HEK293 (cell line): ENCODE measurements around the gene FOXRED1.

Source experiments
- BCL11A ChIP-seq: fragments of 450-650 bp; formaldehyde crosslinking; IDR thresholded peaks from 2 replicates; pipeline ENCODE4 v1.5.1; 2016; ENCODE audit warnings: low read depth, missing biosample characterization, missing genetic modification characterization
- BCL11B ChIP-seq: fragments of 450-650 bp; formaldehyde crosslinking; IDR thresholded peaks from 2 replicates; pipeline ENCODE4 v1.5.1; 2016; ENCODE audit warnings: low read depth, missing biosample characterization, missing genetic modification characterization
- ELK4 ChIP-seq: IDR thresholded peaks from 2 replicates; pipeline ENCODE4 v1.6.1; 2011; ENCODE audit warnings: mild to moderate bottlenecking, low read depth, low read length, borderline replicate concordance
- KLF16 ChIP-seq: fragments of 450-650 bp; formaldehyde crosslinking; IDR thresholded peaks from 2 replicates; pipeline ENCODE4 v1.5.1; 2017; ENCODE audit warnings: missing biosample characterization, missing genetic modification characterization
- MZF1 ChIP-seq: fragments of 450-650 bp; formaldehyde crosslinking; IDR thresholded peaks from 2 replicates; pipeline ENCODE4 v1.5.1; 2017; ENCODE audit warnings: missing biosample characterization, missing genetic modification characterization, borderline replicate concordance
- PATZ1 ChIP-seq: fragments of 450-650 bp; formaldehyde crosslinking; IDR thresholded peaks from 2 replicates; pipeline ENCODE4 v1.5.1; 2016; ENCODE audit warnings: missing biosample characterization, missing genetic modification characterization
- REPIN1 ChIP-seq: fragments of 450-650 bp; formaldehyde crosslinking; IDR thresholded peaks from 2 replicates; pipeline ENCODE4 v1.5.1; 2017; ENCODE audit warnings: missing biosample characterization, missing genetic modification characterization, low read depth
- SCRT1 ChIP-seq: fragments of 450-650 bp; formaldehyde crosslinking; IDR thresholded peaks from 2 replicates; pipeline ENCODE4 v1.5.1; 2016; ENCODE audit warnings: missing biosample characterization, missing genetic modification characterization, borderline replicate concordance
- SP3 ChIP-seq: fragments of 450-650 bp; formaldehyde crosslinking; IDR thresholded peaks from 2 replicates; pipeline ENCODE4 v1.5.1; 2016; ENCODE audit warnings: missing biosample characterization, missing genetic modification characterization
- YY2 ChIP-seq: fragments of 450-650 bp; formaldehyde crosslinking; IDR thresholded peaks from 2 replicates; pipeline ENCODE4 v1.5.1; 2016; ENCODE audit warnings: missing biosample characterization, missing genetic modification characterization
- ZBTB11 ChIP-seq: fragments of 450-650 bp; formaldehyde crosslinking; conservative IDR thresholded peaks from 2 replicates; pipeline ENCODE4 v1.5.1; 2016; ENCODE audit warnings: low read depth, missing biosample characterization, missing genetic modification characterization
- ZBTB26 ChIP-seq: fragments of 450-650 bp; formaldehyde crosslinking; optimal IDR thresholded peaks from 2 replicates; pipeline ENCODE3; 2016; ENCODE audit warnings: missing biosample characterization, mild to moderate bottlenecking, missing genetic modification characterization
- ZBTB7A ChIP-seq: fragments of 450-650 bp; formaldehyde crosslinking; IDR thresholded peaks from 2 replicates; pipeline ENCODE4 v1.5.1; 2016; ENCODE audit warnings: low read depth, missing biosample characterization, missing genetic modification characterization
- ZNF121 ChIP-seq: fragments of 450-650 bp; formaldehyde crosslinking; IDR thresholded peaks from 2 replicates; pipeline ENCODE4 v1.5.1; 2016; ENCODE audit warnings: missing biosample characterization, missing genetic modification characterization
- ZNF211 ChIP-seq: fragments of 450-650 bp; formaldehyde crosslinking; IDR thresholded peaks from 2 replicates; pipeline ENCODE4 v1.5.1; 2016; ENCODE audit warnings: low read depth, missing biosample characterization, missing genetic modification characterization
- ZNF341 ChIP-seq: fragments of 450-650 bp; formaldehyde crosslinking; IDR thresholded peaks from 2 replicates; pipeline ENCODE4; 2016; ENCODE audit warnings: low read depth, missing biosample characterization, missing genetic modification characterization
- ZNF391 ChIP-seq: fragments of 450-650 bp; formaldehyde crosslinking; IDR thresholded peaks from 2 replicates; pipeline ENCODE4 v1.5.1; 2016; ENCODE audit warnings: low read depth, missing biosample characterization, missing genetic modification characterization, borderline replicate concordance
- ZNF394 ChIP-seq: fragments of 450-650 bp; formaldehyde crosslinking; IDR thresholded peaks from 2 replicates; pipeline ENCODE4 v1.5.1; 2016; ENCODE audit warnings: missing biosample characterization, missing genetic modification characterization, mild to moderate bottlenecking, moderate library complexity, borderline replicate concordance
- ZNF416 ChIP-seq: fragments of 450-650 bp; formaldehyde crosslinking; IDR thresholded peaks from 2 replicates; pipeline ENCODE4 v1.5.1; 2016; ENCODE audit warnings: missing biosample characterization, missing genetic modification characterization
- ZNF510 ChIP-seq: fragments of 450-650 bp; formaldehyde crosslinking; IDR thresholded peaks from 2 replicates; pipeline ENCODE4 v1.5.1; 2018; ENCODE audit warnings: mild to moderate bottlenecking, missing genetic modification characterization, missing biosample characterization; ENCODE audit not compliant: insufficient replicate concordance
- ZNF548 ChIP-seq: fragments of 450-650 bp; formaldehyde crosslinking; IDR thresholded peaks from 2 replicates; pipeline ENCODE4 v1.5.1; 2016; ENCODE audit warnings: missing biosample characterization, missing genetic modification characterization
- ZNF596 ChIP-seq: fragments of 450-650 bp; IDR thresholded peaks from 2 replicates; pipeline ENCODE4 v1.5.0; 2018; ENCODE audit warnings: missing biosample characterization, mild to moderate bottlenecking, missing genetic modification characterization, moderate library complexity
- ZNF670 ChIP-seq: fragments of 450-650 bp; formaldehyde crosslinking; IDR thresholded peaks from 2 replicates; pipeline ENCODE4 v1.5.1; 2016; ENCODE audit warnings: missing biosample characterization, missing genetic modification characterization, low read depth
- ZNF792 ChIP-seq: fragments of 450-650 bp; formaldehyde crosslinking; IDR thresholded peaks from 2 replicates; pipeline ENCODE4 v1.5.1; 2016; ENCODE audit warnings: missing biosample characterization, missing genetic modification characterization
- ZNF843 ChIP-seq: fragments of 450-650 bp; formaldehyde crosslinking; IDR thresholded peaks from 2 replicates; pipeline ENCODE4 v1.5.1; 2016; ENCODE audit warnings: missing biosample characterization, missing genetic modification characterization
- TF ChIP-seq, protein P1 (sequence below): fragments of 450-650 bp; formaldehyde crosslinking; IDR thresholded peaks from 2 replicates; pipeline ENCODE4 v1.5.1; 2017; ENCODE audit warnings: missing biosample characterization, missing genetic modification characterization
- TF ChIP-seq, protein P2 (sequence below): fragments of 450-650 bp; formaldehyde crosslinking; IDR thresholded peaks from 2 replicates; pipeline ENCODE4 v1.5.1; 2016; ENCODE audit warnings: missing biosample characterization, missing genetic modification characterization

Gene FOXRED1

GRCh38 chr11:126303623-126304456 lies 34.9 kb downstream of the FOXRED1 start, which contains the start of gene DCPS (continued):
- TF ChIP-seq ELK4, result no peak
- peak; percentile 57 for TF ChIP-seq SP3 (tag by site-specific recombination)
- peak; percentile 46; the same call in 1 of the 2 replicates for TF ChIP-seq ZNF843 (tag by site-specific recombination)
- 0 out of 2 replicates have a peak, but pooled peaks have one; percentile 25 for TF ChIP-seq MZF1 (tag by site-specific recombination)
- TF ChIP-seq ZNF792 (tag by site-specific recombination), result no peak
- peak; percentile 67; the same call in 1 of the 2 replicates for TF ChIP-seq ZNF391
- no peak for TF ChIP-seq BCL11A
- TF ChIP-seq, protein P1, sequence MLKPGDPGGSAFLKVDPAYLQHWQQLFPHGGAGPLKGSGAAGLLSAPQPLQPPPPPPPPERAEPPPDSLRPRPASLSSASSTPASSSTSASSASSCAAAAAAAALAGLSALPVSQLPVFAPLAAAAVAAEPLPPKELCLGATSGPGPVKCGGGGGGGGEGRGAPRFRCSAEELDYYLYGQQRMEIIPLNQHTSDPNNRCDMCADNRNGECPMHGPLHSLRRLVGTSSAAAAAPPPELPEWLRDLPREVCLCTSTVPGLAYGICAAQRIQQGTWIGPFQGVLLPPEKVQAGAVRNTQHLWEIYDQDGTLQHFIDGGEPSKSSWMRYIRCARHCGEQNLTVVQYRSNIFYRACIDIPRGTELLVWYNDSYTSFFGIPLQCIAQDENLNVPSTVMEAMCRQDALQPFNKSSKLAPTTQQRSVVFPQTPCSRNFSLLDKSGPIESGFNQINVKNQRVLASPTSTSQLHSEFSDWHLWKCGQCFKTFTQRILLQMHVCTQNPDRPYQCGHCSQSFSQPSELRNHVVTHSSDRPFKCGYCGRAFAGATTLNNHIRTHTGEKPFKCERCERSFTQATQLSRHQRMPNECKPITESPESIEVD (tag by site-specific recombination), result no peak
- no peak; the same call in 1 of the 2 replicates for TF ChIP-seq ZBTB11 (tag by site-specific recombination)
- TF ChIP-seq BCL11B (tag by site-specific recombination), result no peak
- TF ChIP-seq ZBTB26 (tag by site-specific recombination), result peak; percentile 84
- TF ChIP-seq KLF16 (tag by site-specific recombination), result peak; percentile 49; the same call in 1 of the 2 replicates
- peak; percentile 84 for TF ChIP-seq YY2 (tag by site-specific recombination)
- no peak for TF ChIP-seq ZNF341 (tag by site-specific recombination)
- TF ChIP-seq ZNF670, result no peak
- TF ChIP-seq PATZ1, result peak; percentile 63
- no peak for TF ChIP-seq ZNF394 (tag by site-specific recombination)
- 0 out of 2 replicates have a peak, but pooled peaks have one; percentile 19 for TF ChIP-seq ZNF121
- no peak for TF ChIP-seq ZNF510 (tag by site-specific recombination)
- no peak for TF ChIP-seq REPIN1 (tag by site-specific recombination)
- no peak for TF ChIP-seq ZNF548 (tag by site-specific recombination)
- TF ChIP-seq ZNF416, result no peak
- no peak for TF ChIP-seq ZBTB7A (tag by site-specific recombination)
- TF ChIP-seq, protein P2, sequence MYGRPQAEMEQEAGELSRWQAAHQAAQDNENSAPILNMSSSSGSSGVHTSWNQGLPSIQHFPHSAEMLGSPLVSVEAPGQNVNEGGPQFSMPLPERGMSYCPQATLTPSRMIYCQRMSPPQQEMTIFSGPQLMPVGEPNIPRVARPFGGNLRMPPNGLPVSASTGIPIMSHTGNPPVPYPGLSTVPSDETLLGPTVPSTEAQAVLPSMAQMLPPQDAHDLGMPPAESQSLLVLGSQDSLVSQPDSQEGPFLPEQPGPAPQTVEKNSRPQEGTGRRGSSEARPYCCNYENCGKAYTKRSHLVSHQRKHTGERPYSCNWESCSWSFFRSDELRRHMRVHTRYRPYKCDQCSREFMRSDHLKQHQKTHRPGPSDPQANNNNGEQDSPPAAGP (tag by site-specific recombination), result peak; percentile 43; the same call in 1 of the 2 replicates
- no peak for TF ChIP-seq SCRT1 (tag by site-specific recombination)
- no peak for TF ChIP-seq ZNF211 (tag by site-specific recombination)
- TF ChIP-seq ZNF596 (tag by site-specific recombination), result no peak
